Hepatocyte (in vitro differentiated cells): ENCODE data around the gene LEKR1. TPM values are rescaled to one million over a fixed set of nuclear protein-coding genes. Genes with fewer than 3 reads are reported as not detected.
"Not testable (repeated sequence)": the region's sequence is repeated elsewhere in the genome, so short reads cannot be mapped to it uniquely, and the experiment has no call there.

ENCODE experiments used
- DNase-seq: peaks from one replicate; pipeline ENCODE4 v3.0.0-alpha.2; 2016; ENCODE audit warnings: low spot score
- H2AFZ ChIP-seq: fragments of 200-600 bp; sonication (generic); 2 replicates; pipeline ENCODE4 v1.6.0; 2016; ENCODE audit warnings: antibody characterized with exemption, mild to moderate bottlenecking
- H3K27ac ChIP-seq: fragments of 200-600 bp; sonication (generic); 2 replicates; pipeline ENCODE4 v1.5.1; 2016; ENCODE audit warnings: mild to moderate bottlenecking
- H3K27me3 ChIP-seq: fragments of 200-600 bp; sonication (generic); 2 replicates; pipeline ENCODE4 v1.6.1; 2016
- H3K36me3 ChIP-seq: fragments of 200-600 bp; sonication (generic); replicated peaks from 2 replicates; pipeline ENCODE4 v1.5.1; 2016; ENCODE audit warnings: low read depth; ENCODE audit not compliant: insufficient read depth
- H3K4me1 ChIP-seq: fragments of 200-600 bp; sonication (generic); 2 replicates; pipeline ENCODE4 v1.5.1; 2016; ENCODE audit warnings: mild to moderate bottlenecking, moderate library complexity; ENCODE audit not compliant: insufficient read depth
- H3K4me2 ChIP-seq: fragments of 200-600 bp; sonication (generic); 2 replicates; pipeline ENCODE4 v1.6.0; 2016
- H3K4me3 ChIP-seq: fragments of 200-600 bp; sonication (generic); 2 replicates; pipeline ENCODE4 v1.5.1; 2016; ENCODE audit warnings: mild to moderate bottlenecking
- H3K79me2 ChIP-seq: fragments of 200-600 bp; sonication (generic); 2 replicates; pipeline ENCODE4 v1.6.0; 2017; ENCODE audit warnings: mild to moderate bottlenecking
- H3K9me2 ChIP-seq: fragments of 200-600 bp; sonication (generic); replicated peaks from 2 replicates; pipeline ENCODE4 v1.6.0; 2017; ENCODE audit warnings: mild to moderate bottlenecking; ENCODE audit not compliant: insufficient read depth
- H3K9me3 ChIP-seq: fragments of 200-600 bp; sonication (generic); 2 replicates; pipeline ENCODE4 v1.5.1; 2016; ENCODE audit warnings: low read depth, mild to moderate bottlenecking
- H4K20me1 ChIP-seq: fragments of 200-600 bp; sonication (generic); 2 replicates; pipeline ENCODE4 v1.6.0; 2016; ENCODE audit warnings: mild to moderate bottlenecking; ENCODE audit not compliant: insufficient read depth, poor library complexity, severe bottlenecking
- CTCF ChIP-seq: fragments of 200-600 bp; sonication (generic); IDR thresholded peaks from 2 replicates; pipeline ENCODE4 v1.5.1; 2016; ENCODE audit warnings: antibody characterized with exemption, mild to moderate bottlenecking; ENCODE audit not compliant: poor library complexity
- EZH2 ChIP-seq: fragments of 200-600 bp; sonication (generic); IDR thresholded peaks from 2 replicates; pipeline ENCODE4 v1.6.1; 2016; ENCODE audit warnings: antibody characterized with exemption, mild to moderate bottlenecking, borderline replicate concordance
- EZH2phosphoT487 ChIP-seq: fragments of 200-600 bp; sonication (generic); IDR thresholded peaks from one replicate; pipeline ENCODE4 v1.6.1; 2018; ENCODE audit warnings: antibody characterized with exemption, mild to moderate bottlenecking, low read depth, moderate library complexity; ENCODE audit not compliant: unreplicated experiment, severe bottlenecking
- WGBS: methylation state at CpG from one replicate; pipeline ENCODE4 v1.1.6; 2016; ENCODE audit warnings: low lambda C conversion rate; ENCODE audit errors: missing lambda C conversion rate; 5-methylcytosine and 5-hydroxymethylcytosine counted together
- polyA plus RNA-seq: library from polyadenylated mRNA; unstranded; fragments of >200 nt; fragmentation: Nextera tagmentation; extraction: Ambion mirVana; gene quantifications from 2 replicates; pipeline ENCODE4 v1.2.1, GENCODE V29; 2016
- total RNA-seq: library from RNA; depleted of rRNA; stranded (reverse); fragments of >200 nt; gene quantifications from 2 replicates; pipeline ENCODE4 v1.2.3, GENCODE V29; 2014

LEKR1 gene
- total and polyA plus RNA-seq, 2 experiments from 2014 or later: 1.1 to 2.1 TPM

- no peaks in the 10 kb centered on the region for H3K4me1 ChIP-seq
- no peak for TF ChIP-seq EZH2
- TF ChIP-seq CTCF: no peak
- no peak for TF ChIP-seq EZH2phosphoT487
- WGBS: 86% methylated on average over 1 of the region's 1 CpG
- no peak for DNase-seq
- no peaks in the 10 kb centered on the region for H3K9me3 ChIP-seq
- H3K27me3 ChIP-seq: no peaks in the 10 kb centered on the region
- H3K9me2 ChIP-seq: no peaks in the 10 kb centered on the region
- H3K4me3 ChIP-seq: no peak overlapping the region
- H3K4me2 ChIP-seq: no peak overlapping the region
- no peaks in the 10 kb centered on the region for H3K79me2 ChIP-seq
- H2AFZ ChIP-seq: no peak overlapping the region
- H4K20me1 ChIP-seq: no peaks in the 10 kb centered on the region
- no peak overlapping the region for H3K27ac ChIP-seq
- H3K36me3 ChIP-seq: no peaks in the 10 kb centered on the region
Observed at GRCh38 chr3:156908398-156908797, 82.2 kb downstream of the LEKR1 start.

- no peak overlapping the region for H3K4me2 ChIP-seq
- H3K36me3 ChIP-seq: no peaks in the 10 kb centered on the region
- H3K27me3 ChIP-seq: no peaks in the 10 kb centered on the region
- no peak overlapping the region for H3K4me3 ChIP-seq
- no peaks in the 10 kb centered on the region for H3K9me2 ChIP-seq
- no peaks in the 10 kb centered on the region for H3K4me1 ChIP-seq
- no peak overlapping the region for H2AFZ ChIP-seq
- no peaks in the 10 kb centered on the region for H3K9me3 ChIP-seq
- H3K79me2 ChIP-seq: no peaks in the 10 kb centered on the region
- DNase-seq: no peak
- 81% methylated on average over 3 of the region's 3 CpGs for WGBS
- H3K27ac ChIP-seq: no peak overlapping the region
- TF ChIP-seq EZH2 (no peak), CTCF (no peak), EZH2phosphoT487 (no peak)
- no peaks in the 10 kb centered on the region for H4K20me1 ChIP-seq
Observed at GRCh38 chr3:156910022-156910421, 83.9 kb downstream of the LEKR1 start.

GRCh38 chr3:156910831-156911230 lies 84.7 kb downstream of the LEKR1 start:
- not testable (repeated sequence) for H3K27ac ChIP-seq, H4K20me1 ChIP-seq, H3K36me3 ChIP-seq, H3K4me2 ChIP-seq, H2AFZ ChIP-seq, H3K4me1 ChIP-seq, H3K27me3 ChIP-seq, H3K9me2 ChIP-seq, H3K79me2 ChIP-seq, DNase-seq, H3K9me3 ChIP-seq, H3K4me3 ChIP-seq
- WGBS: 49% methylated on average over 2 of the region's 2 CpGs

- not testable (repeated sequence) for DNase-seq, H3K27ac ChIP-seq, H3K9me2 ChIP-seq, H3K36me3 ChIP-seq, H4K20me1 ChIP-seq, H3K4me1 ChIP-seq, H3K9me3 ChIP-seq, H3K4me3 ChIP-seq, H2AFZ ChIP-seq, H3K4me2 ChIP-seq, H3K79me2 ChIP-seq, H3K27me3 ChIP-seq
- 98% methylated on average over 2 of the region's 2 CpGs for WGBS
Observed at GRCh38 chr3:156914300-156914699, 88.1 kb downstream of the LEKR1 start.

GRCh38 chr3:156915372-156915771 lies 89.2 kb downstream of the LEKR1 start:
- TF ChIP-seq EZH2phosphoT487: no peak
- TF ChIP-seq EZH2: no peak
- Histone ChIP-seq H3K36me3 (no peaks in the 10 kb centered on the region), H3K4me1 (no peaks in the 10 kb centered on the region)

More at GRCh38 chr3:156915372-156915771, 89.2 kb downstream of the LEKR1 start:
- Histone ChIP-seq H3K9me2 (no peaks in the 10 kb centered on the region), H3K4me3 (no peak overlapping the region), H3K79me2 (no peaks in the 10 kb centered on the region), H3K27me3 (no peaks in the 10 kb centered on the region), H4K20me1 (no peaks in the 10 kb centered on the region), H3K4me2 (no peak overlapping the region), H2AFZ (no peak overlapping the region), H3K27ac (no peak overlapping the region), H3K9me3 (no peaks in the 10 kb centered on the region)
- no peak for DNase-seq
- WGBS: 95% methylated on average over 5 of the region's 5 CpGs
